Ureter (tissue), 1 donor: Measurements from ENCODE around the gene SELENOM. TPM values are rescaled to one million over a fixed set of nuclear protein-coding genes. Genes with fewer than 3 reads are reported as not detected.
A peak's percentile ranks its signal among the peaks of the same experiment; 100 is the strongest.
"Not testable (repeated sequence)": the region's sequence is repeated elsewhere in the genome, so short reads cannot be mapped to it uniquely, and the experiment has no call there.

Experiments used
- DNase-seq: peaks from one replicate; pipeline ENCODE4 v3.0.0-alpha.2; 2020; ENCODE audit warnings: low spot score
- total RNA-seq: library from RNA; stranded (reverse); gene quantifications from one replicate; pipeline ENCODE4 v1.2.4, GENCODE V29; 2023
- donor health status: DM: yes; HTN: yes; CAD: no.

The SELENOM gene
- total RNA-seq, 1 donor from 2014 or later: 259 TPM

GRCh38 chr22:31079095-31079642, 28.2 kb downstream of the SELENOM start:
- no peak for DNase-seq

GRCh38 chr22:31078389-31078788, 29.0 kb downstream of the SELENOM start:
- DNase-seq: not testable (repeated sequence)

GRCh38 chr22:31077681-31078080, 29.7 kb downstream of the SELENOM start:
- DNase-seq: no peak

GRCh38 chr22:31075961-31076360, 31.4 kb downstream of the SELENOM start:
- peak; percentile 87 for DNase-seq

GRCh38 chr22:31073545-31074145, 33.7 kb downstream of the SELENOM start:
- DNase-seq: not testable (repeated sequence)

- DNase-seq: not testable (repeated sequence)
These were observed 34.2 kb downstream of the SELENOM start for GRCh38 chr22:31073125-31073524.

GRCh38 chr22:31069691-31070314, 37.6 kb downstream of the SELENOM start:
- DNase-seq: not testable (repeated sequence)

GRCh38 chr22:31068970-31069369, 38.4 kb downstream of the SELENOM start:
- no peak for DNase-seq

GRCh38 chr22:31064369-31064768, 43.0 kb downstream of the SELENOM start:
- no peak for DNase-seq

- no peak for DNase-seq
These were observed 44.7 kb downstream of the SELENOM start for GRCh38 chr22:31062566-31063230.

GRCh38 chr22:31059663-31060062, 47.7 kb downstream of the SELENOM start:
- not testable (repeated sequence) for DNase-seq

- no peak for DNase-seq
These were observed 50.3 kb downstream of the SELENOM start for GRCh38 chr22:31056986-31057599.

GRCh38 chr22:31055635-31056159, 51.7 kb downstream of the SELENOM start:
- DNase-seq: peak; percentile 94

GRCh38 chr22:31055117-31055634, 52.2 kb downstream of the SELENOM start:
- DNase-seq: no peak

Other genes with a start within 250 kb of the SELENOM start
- 31.2 TPM for gene MORC2, start 138.8 kb downstream of the SELENOM start, total RNA-seq
- 119 TPM for gene TUG1, start 138.3 kb downstream of the SELENOM start, total RNA-seq
- 327 TPM for gene SMTN, start 26.2 kb downstream of the SELENOM start, total RNA-seq
- 4.8 TPM for gene INPP5J, start 15.4 kb upstream of the SELENOM start, total RNA-seq
- gene PLA2G3, start 32.9 kb upstream of the SELENOM start, total RNA-seq: not detected
- 34.1 TPM for gene RNF185, start 52.6 kb upstream of the SELENOM start, total RNA-seq
- 85.4 TPM for gene LIMK2, start 104.7 kb upstream of the SELENOM start, total RNA-seq
- gene PIK3IP1, start 184.9 kb upstream of the SELENOM start, total RNA-seq: 57.8 TPM
- 58.5 TPM for gene PATZ1, start 238.8 kb upstream of the SELENOM start, total RNA-seq